ENCODE measurements around the gene GLRA3. TPM values are rescaled to one million over a fixed set of nuclear protein-coding genes. Genes with fewer than 3 reads are reported as not detected.
"Not testable (repeated sequence)": the region's sequence is repeated elsewhere in the genome, so short reads cannot be mapped to it uniquely, and the experiment has no call there.

GLRA3 gene
- polyA plus RNA-seq (ENCODE audit: insufficient read length) = not detected

GRCh38 chr4:174828845-174829701 is at the start of gene GLRA3:
TSS of gene GLRA3 (minus strand) at chr4:174829247. CDS start at chr4:174828811, 436 bp downstream.
- peak; percentile 43 for DNase-seq

- DNase-seq = no peak
These were observed 45.9 kb upstream of the GLRA3 start for GRCh38 chr4:174874898-174875297.

GRCh38 chr4:174873931-174874330 is 44.9 kb upstream of the GLRA3 start:
- DNase-seq = no peak

GRCh38 chr4:174873146-174873545 is 44.1 kb upstream of the GLRA3 start:
- not testable (repeated sequence) for DNase-seq

- DNase-seq = no peak
These were observed 42.4 kb upstream of the GLRA3 start for GRCh38 chr4:174871407-174871806.

GRCh38 chr4:174870311-174870710 is 41.3 kb upstream of the GLRA3 start:
- DNase-seq = no peak

GRCh38 chr4:174869339-174869738 is 40.3 kb upstream of the GLRA3 start:
- DNase-seq = no peak

- no peak for DNase-seq
These were observed 38.9 kb upstream of the GLRA3 start for GRCh38 chr4:174867903-174868302.

- DNase-seq = no peak
These were observed 36.5 kb upstream of the GLRA3 start for GRCh38 chr4:174865418-174865985.

GRCh38 chr4:174864031-174864430 is 35.0 kb upstream of the GLRA3 start:
- DNase-seq = no peak

GRCh38 chr4:174860588-174860987 is 31.5 kb upstream of the GLRA3 start:
- no peak for DNase-seq

- DNase-seq = no peak
These were observed 30.9 kb upstream of the GLRA3 start for GRCh38 chr4:174859904-174860303.

- DNase-seq = no peak
These were observed 28.1 kb upstream of the GLRA3 start for GRCh38 chr4:174856926-174857800.

GRCh38 chr4:174855050-174855449 is 26.0 kb upstream of the GLRA3 start:
- no peak for DNase-seq

GRCh38 chr4:174853629-174854028 is 24.6 kb upstream of the GLRA3 start:
- DNase-seq = no peak

- no peak for DNase-seq
These were observed 19.5 kb upstream of the GLRA3 start for GRCh38 chr4:174848596-174848995.

- DNase-seq = no peak
These were observed 18.9 kb upstream of the GLRA3 start for GRCh38 chr4:174847801-174848427.

- no peak for DNase-seq
These were observed 6.5 kb upstream of the GLRA3 start for GRCh38 chr4:174835536-174835935.

- no peak for DNase-seq
These were observed 5.4 kb upstream of the GLRA3 start for GRCh38 chr4:174834477-174834876.

GRCh38 chr4:174826660-174827059 is 2.4 kb downstream of the GLRA3 start:
- no peak for DNase-seq

GRCh38 chr4:174815282-174815681 is 13.8 kb downstream of the GLRA3 start:
- DNase-seq = no peak

- no peak for DNase-seq
These were observed 15.8 kb downstream of the GLRA3 start for GRCh38 chr4:174813292-174813691.

GRCh38 chr4:174810834-174811233 is 18.2 kb downstream of the GLRA3 start:
- no peak for DNase-seq
